NB4 (cell line): ENCODE results near the gene SIMC1.

ENCODE experiments used
- DNase-seq: peaks from one replicate; pipeline ENCODE4 v3.0.0; 2010; ENCODE audit warnings: low read depth
- H3K4me3 ChIP-seq: one replicate; pipeline ENCODE4 v1.5.1; 2011; ENCODE audit warnings: mild to moderate bottlenecking, low read depth, low read length, moderate library complexity
- CTCF ChIP-seq: IDR thresholded peaks from one replicate; pipeline ENCODE4 v1.5.1; 2012; ENCODE audit warnings: low read depth, low read length
- MAX ChIP-seq: IDR thresholded peaks from 2 replicates; pipeline ENCODE4 v1.6.1; 2011; ENCODE audit warnings: low read depth, low read length
- MYC ChIP-seq: IDR thresholded peaks from 2 replicates; pipeline ENCODE4 v1.6.1; 2011; ENCODE audit warnings: low read depth, low read length
- POLR2A ChIP-seq: IDR thresholded peaks from 2 replicates; pipeline ENCODE4 v1.6.1; 2011; ENCODE audit warnings: mild to moderate bottlenecking; ENCODE audit not compliant: insufficient read length; ENCODE audit errors: extremely low read depth

SIMC1 gene

GRCh38 chr5:176389135-176390123 lies 151.2 kb downstream of the SIMC1 start:
- no peak for DNase-seq
- H3K4me3 ChIP-seq, result peak overlapping the region; percentile 95
- peak; percentile 77 for TF ChIP-seq POLR2A
- no peak for TF ChIP-seq CTCF
- no peak; the same call in 1 of the 2 replicates for TF ChIP-seq MYC
- TF ChIP-seq MAX, result no peak

GRCh38 chr5:176391479-176391878 lies 153.3 kb downstream of the SIMC1 start:
- TF ChIP-seq CTCF (peak; percentile 3), MYC (no peak)
- no peak for DNase-seq
- H3K4me3 ChIP-seq, result no peak overlapping the region

DNA sequence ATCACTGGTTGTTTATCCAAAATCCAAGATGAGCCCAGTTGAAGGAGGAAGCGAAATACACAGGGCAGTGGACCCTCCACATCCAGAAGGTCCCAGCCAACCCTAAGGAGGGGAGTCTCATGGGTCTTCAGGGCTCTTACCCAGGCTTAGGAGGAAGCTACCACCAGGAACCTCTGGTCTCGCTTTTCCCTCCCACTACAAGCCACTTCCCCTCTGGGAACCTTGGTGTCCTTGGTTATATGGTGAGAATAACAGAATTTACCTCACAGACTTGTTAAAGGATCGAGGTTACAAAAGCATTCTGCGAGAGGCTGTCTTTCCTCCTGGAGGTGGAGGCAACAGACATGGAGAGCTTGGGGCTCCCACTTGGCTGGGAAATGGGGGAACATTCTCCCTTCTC lies 153.8 kb downstream of the SIMC1 start:
- no peak overlapping the region for H3K4me3 ChIP-seq
- DNase-seq, result peak; percentile 88
- TF ChIP-seq MAX (peak; percentile 44; the same call in 1 of the 2 replicates), MYC (no peak)

DNA sequence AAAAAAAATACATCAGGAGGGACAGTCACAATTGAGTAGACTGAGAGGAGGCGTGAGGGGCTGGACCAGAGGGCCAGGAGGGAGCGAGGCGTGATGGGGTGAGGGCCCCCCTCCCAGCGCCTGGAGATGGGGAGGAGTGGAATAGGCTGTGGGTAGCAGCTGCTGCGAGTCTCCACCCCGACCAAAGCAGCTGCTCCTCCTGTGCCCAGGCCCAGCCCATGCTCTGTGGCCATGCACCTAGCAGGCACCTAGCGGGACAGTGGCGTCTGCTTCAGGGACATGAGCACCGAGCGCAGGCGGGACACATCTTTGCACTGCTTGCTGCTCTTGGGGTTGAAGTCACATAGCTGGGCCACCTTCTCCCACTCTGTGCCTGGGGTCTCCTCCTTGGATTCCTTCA lies 154.3 kb downstream of the SIMC1 start:
- H3K4me3 ChIP-seq, result no peak overlapping the region
- no peak for TF ChIP-seq POLR2A
- TF ChIP-seq MYC, result no peak
- no peak for TF ChIP-seq CTCF
- TF ChIP-seq MAX, result no peak
- DNase-seq, result no peak

GRCh38 chr5:176394096-176394495 lies 155.9 kb downstream of the SIMC1 start:
- no peak for DNase-seq
- H3K4me3 ChIP-seq, result no peak overlapping the region
- TF ChIP-seq MAX, result no peak
- no peak for TF ChIP-seq MYC

- TF ChIP-seq MYC (no peak), CTCF (no peak), MAX (no peak), POLR2A (no peak)
- no peak overlapping the region for H3K4me3 ChIP-seq
- DNase-seq, result no peak
These were observed 156.9 kb downstream of the SIMC1 start for GRCh38 chr5:176394881-176395675.
